K562 (cell line): Measurements from ENCODE around the gene SEC24A. TPM values are rescaled to one million over a fixed set of nuclear protein-coding genes. Genes with fewer than 3 reads are reported as not detected.

Experiments
- DDX20 ChIP-seq: fragments of 450-650 bp; IDR thresholded peaks from 2 replicates; pipeline ENCODE4 v1.6.1; 2016; ENCODE audit warnings: missing genetic modification characterization, low read depth, mild to moderate bottlenecking, missing compliant biosample characterization, moderate library complexity
- FOXA1 ChIP-seq: fragments of 450-650 bp; IDR thresholded peaks from 2 replicates; pipeline ENCODE4 v1.6.1; 2016; ENCODE audit warnings: mild to moderate bottlenecking, borderline replicate concordance
- HMG20A ChIP-seq: fragments of 450-650 bp; formaldehyde crosslinking; conservative IDR thresholded peaks from 2 replicates; pipeline ENCODE4 v1.4.0; 2020; ENCODE audit warnings: mild to moderate bottlenecking, mixed read lengths
- MEF2A ChIP-seq: IDR thresholded peaks from 2 replicates; pipeline ENCODE4 v1.6.1; 2011; ENCODE audit warnings: low read depth, mild to moderate bottlenecking, low read length, moderate library complexity; ENCODE audit not compliant: control insufficient read depth
- RBFOX2 ChIP-seq: fragments of 200-400 bp; formaldehyde crosslinking; IDR thresholded peaks from 2 replicates; pipeline ENCODE4 v1.6.1; 2017; ENCODE audit warnings: low read depth, mild to moderate bottlenecking, low read length, moderate library complexity
- ZNF143 ChIP-seq: sonication (generic); formaldehyde crosslinking; IDR thresholded peaks from 2 replicates; pipeline ENCODE4 v1.9.0; 2022; ENCODE audit warnings: mild to moderate bottlenecking, missing genetic modification reagents
- polyA plus RNA-seq, 8 experiments: library from polyadenylated mRNA; depleted of rRNA in 4 of 8; stranded (reverse) in 5 of 8; unstranded in 3 of 8; fragments of >200 nt; fragmentation: Nextera tagmentation in 2 of 8; fragmentation: Illumina TruSeq in 1 of 8; extraction: Ambion mirVana in 2 of 8; extraction: Trizol in 1 of 8; gene quantifications; 2 replicates each; pipeline versions ENCODE4 v1.2.1 to v1.2.3, GENCODE V29; 2011 to 2014; ENCODE audit warnings: inconsistent platforms in 1 of 8, missing spikeins in 1 of 8
- total RNA-seq, 7 experiments: library from RNA; depleted of rRNA in 6 of 7; stranded (reverse); fragments of >200 nt in 6 of 7; fragmentation: Illumina TruSeq in 2 of 7; extraction: Trizol in 2 of 7; gene quantifications; 2 replicates each; pipeline versions ENCODE4 v1.2.1 to v1.2.3, GENCODE V29; 2011 to 2021; ENCODE audit warnings: low replicate concordance in 1 of 7
- TF ChIP-seq, protein P1 (sequence below): IDR thresholded peaks from 2 replicates; pipeline ENCODE4 v1.6.1; 2016; ENCODE audit warnings: missing genetic modification characterization, missing compliant biosample characterization
- TF ChIP-seq, protein P2 (sequence below): fragments of 250-450 bp; sonication (Bioruptor Pico); IDR thresholded peaks from 2 replicates; pipeline ENCODE4 v1.5.1; 2021; ENCODE audit warnings: mild to moderate bottlenecking
- TF ChIP-seq, protein P3 (sequence below), 2 experiments: fragments of 450-650 bp; IDR thresholded peaks; 2 replicates each; pipeline ENCODE4 v1.6.1; 2016; ENCODE audit warnings: mild to moderate bottlenecking in 2 of 2, borderline replicate concordance in 1 of 2, low read depth in 1 of 2, moderate library complexity in 1 of 2
- TF ChIP-seq, protein P4 (sequence below): fragments of 450-650 bp; IDR thresholded peaks from 2 replicates; pipeline ENCODE4 v1.6.1; 2017; ENCODE audit warnings: antibody characterized with exemption, mild to moderate bottlenecking

The SEC24A gene
- total and polyA plus RNA-seq, 9 of the 15 experiments (the other 6 are each of a cell fraction or from before 2014, with no cell fraction given), result 7.9 to 36.5 (median 17.5) TPM

DNA sequence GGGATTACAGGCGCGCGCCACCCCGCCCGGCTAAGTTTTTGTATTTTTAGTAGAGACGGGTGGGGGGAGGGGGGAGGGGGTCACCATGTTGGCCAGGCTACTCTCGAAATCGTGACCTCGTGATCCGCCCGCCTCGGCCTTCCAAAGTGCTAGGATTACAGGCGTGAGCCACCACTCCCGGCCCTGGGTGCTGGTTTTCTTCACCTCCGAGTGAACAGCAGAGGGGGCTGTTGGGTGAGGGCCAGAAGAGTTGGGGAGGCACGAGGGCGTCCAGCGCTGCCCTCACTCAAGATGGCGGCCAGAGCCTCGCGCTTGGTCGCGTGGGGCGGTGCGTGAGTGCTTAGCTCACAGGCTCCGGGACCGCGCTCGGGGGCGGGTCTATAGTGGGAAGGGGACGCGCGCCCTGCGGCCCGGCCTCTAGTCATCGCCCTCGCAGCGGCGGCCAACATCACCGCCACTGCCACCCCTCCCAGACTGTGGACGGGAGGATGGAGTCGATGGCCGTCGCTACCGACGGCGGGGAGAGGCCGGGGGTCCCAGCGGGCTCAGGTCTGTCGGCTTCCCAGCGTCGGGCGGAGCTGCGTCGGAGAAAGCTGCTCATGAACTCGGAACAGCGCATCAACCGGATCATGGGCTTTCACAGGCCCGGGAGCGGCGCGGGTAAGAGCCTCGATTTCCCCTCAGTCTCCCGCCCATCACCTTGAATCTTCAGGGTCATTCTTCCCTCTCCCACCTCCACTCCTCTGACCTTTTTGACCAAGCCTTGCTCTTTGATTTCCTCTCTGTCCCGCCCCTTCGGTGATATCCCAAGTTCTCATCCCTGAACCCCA is 89.8 kb downstream of the SEC24A start, which contains the start of gene CAMLG (continued):
- TF ChIP-seq FOXA1 (no peak), HMG20A (no peak), ZNF143 (CRISPR knock-in tag) (no peak), DDX20 (no peak), RBFOX2 (peak; percentile 96), MEF2A (no peak)
- TF ChIP-seq, protein P1, sequence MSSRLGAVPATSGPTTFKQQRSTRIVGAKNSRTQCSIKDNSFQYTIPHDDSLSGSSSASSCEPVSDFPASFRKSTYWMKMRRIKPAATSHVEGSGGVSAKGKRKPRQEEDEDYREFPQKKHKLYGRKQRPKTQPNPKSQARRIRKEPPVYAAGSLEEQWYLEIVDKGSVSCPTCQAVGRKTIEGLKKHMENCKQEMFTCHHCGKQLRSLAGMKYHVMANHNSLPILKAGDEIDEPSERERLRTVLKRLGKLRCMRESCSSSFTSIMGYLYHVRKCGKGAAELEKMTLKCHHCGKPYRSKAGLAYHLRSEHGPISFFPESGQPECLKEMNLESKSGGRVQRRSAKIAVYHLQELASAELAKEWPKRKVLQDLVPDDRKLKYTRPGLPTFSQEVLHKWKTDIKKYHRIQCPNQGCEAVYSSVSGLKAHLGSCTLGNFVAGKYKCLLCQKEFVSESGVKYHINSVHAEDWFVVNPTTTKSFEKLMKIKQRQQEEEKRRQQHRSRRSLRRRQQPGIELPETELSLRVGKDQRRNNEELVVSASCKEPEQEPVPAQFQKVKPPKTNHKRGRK, result no peak
- TF ChIP-seq, protein P2, sequence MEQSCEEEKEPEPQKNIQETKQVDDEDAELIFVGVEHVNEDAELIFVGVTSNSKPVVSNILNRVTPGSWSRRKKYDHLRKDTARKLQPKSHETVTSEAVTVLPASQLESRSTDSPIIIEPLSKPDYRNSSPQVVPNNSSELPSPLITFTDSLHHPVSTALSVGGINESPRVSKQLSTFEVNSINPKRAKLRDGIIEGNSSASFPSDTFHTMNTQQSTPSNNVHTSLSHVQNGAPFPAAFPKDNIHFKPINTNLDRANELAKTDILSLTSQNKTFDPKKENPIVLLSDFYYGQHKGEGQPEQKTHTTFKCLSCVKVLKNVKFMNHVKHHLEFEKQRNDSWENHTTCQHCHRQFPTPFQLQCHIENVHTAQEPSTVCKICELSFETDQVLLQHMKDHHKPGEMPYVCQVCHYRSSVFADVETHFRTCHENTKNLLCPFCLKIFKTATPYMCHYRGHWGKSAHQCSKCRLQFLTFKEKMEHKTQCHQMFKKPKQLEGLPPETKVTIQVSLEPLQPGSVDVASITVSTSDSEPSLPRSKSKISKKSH, result no peak
- TF ChIP-seq, protein P3, sequence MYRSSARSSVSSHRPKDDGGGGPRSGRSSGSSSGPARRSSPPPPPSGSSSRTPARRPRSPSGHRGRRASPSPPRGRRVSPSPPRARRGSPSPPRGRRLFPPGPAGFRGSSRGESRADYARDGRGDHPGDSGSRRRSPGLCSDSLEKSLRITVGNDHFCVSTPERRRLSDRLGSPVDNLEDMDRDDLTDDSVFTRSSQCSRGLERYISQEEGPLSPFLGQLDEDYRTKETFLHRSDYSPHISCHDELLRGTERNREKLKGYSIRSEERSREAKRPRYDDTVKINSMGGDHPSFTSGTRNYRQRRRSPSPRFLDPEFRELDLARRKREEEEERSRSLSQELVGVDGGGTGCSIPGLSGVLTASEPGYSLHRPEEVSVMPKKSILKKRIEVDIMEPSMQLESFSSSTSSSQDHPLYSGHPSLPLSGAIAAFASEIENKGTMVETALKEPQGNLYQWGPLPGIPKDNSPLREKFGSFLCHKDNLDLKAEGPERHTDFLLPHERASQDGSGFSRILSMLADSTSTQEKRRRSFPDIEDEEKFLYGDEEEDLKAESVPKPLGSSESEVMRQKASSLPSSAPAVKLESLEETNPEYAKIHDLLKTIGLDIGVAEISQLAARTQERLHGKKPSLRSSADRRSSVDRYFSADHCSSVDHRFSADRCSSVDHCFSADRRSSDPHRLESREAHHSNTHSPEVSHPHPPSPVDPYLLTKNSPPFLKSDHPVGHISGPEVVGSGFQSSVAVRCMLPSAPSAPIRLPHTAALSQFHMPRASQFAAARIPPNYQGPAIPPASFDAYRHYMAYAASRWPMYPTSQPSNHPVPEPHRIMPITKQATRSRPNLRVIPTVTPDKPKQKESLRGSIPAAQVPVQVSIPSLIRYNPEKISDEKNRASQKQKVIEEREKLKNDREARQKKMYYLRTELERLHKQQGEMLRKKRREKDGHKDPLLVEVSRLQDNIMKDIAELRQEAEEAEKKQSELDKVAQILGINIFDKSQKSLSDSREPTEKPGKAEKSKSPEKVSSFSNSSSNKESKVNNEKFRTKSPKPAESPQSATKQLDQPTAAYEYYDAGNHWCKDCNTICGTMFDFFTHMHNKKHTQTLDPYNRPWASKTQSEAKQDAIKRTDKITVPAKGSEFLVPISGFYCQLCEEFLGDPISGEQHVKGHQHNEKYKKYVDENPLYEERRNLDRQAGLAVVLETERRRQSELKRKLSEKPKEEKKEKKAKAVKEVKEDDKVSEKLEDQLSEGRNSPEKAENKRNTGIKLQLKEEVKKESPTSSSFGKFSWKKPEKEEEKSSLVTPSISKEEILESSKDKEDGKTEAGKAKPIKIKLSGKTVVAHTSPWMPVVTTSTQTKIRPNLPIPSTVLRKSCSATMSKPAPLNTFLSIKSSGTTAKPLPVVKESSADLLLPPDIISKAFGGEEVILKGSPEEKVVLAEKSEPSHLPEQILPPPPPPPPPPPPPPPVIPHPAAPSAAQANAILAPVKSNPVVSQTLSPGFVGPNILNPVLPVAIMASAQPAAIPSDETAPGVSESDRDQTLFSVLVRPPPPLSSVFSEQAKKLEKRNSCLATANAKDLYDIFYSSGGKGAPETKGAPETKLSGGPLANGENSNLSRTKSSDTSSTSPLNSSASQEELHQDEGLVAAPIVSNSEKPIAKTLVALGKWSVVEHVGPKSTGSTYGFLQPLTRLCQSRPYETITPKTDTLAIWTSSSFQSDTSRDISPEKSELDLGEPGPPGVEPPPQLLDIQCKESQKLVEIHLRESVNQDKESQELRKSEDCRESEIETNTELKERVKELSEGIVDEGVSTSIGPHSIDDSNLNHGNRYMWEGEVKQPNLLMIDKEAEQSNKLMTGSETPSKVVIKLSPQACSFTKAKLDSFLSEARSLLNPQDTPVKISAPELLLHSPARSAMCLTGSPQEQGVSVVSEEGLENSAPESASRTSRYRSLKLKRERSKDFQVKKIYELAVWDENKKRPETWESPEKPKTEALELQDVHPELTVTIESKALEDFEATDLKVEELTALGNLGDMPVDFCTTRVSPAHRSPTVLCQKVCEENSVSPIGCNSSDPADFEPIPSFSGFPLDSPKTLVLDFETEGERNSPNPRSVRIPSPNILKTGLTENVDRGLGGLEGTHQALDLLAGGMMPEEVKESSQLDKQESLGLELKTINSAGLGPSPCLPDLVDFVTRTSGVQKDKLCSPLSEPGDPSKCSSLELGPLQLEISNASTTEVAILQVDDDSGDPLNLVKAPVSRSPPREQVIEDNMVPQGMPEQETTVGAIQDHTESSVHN (IDR thresholded peaks at IDR 0.05; ENCODE audit: borderline replicate concordance in 1 of 2, low read depth in 1 of 2), result no peak
- TF ChIP-seq, protein P4, sequence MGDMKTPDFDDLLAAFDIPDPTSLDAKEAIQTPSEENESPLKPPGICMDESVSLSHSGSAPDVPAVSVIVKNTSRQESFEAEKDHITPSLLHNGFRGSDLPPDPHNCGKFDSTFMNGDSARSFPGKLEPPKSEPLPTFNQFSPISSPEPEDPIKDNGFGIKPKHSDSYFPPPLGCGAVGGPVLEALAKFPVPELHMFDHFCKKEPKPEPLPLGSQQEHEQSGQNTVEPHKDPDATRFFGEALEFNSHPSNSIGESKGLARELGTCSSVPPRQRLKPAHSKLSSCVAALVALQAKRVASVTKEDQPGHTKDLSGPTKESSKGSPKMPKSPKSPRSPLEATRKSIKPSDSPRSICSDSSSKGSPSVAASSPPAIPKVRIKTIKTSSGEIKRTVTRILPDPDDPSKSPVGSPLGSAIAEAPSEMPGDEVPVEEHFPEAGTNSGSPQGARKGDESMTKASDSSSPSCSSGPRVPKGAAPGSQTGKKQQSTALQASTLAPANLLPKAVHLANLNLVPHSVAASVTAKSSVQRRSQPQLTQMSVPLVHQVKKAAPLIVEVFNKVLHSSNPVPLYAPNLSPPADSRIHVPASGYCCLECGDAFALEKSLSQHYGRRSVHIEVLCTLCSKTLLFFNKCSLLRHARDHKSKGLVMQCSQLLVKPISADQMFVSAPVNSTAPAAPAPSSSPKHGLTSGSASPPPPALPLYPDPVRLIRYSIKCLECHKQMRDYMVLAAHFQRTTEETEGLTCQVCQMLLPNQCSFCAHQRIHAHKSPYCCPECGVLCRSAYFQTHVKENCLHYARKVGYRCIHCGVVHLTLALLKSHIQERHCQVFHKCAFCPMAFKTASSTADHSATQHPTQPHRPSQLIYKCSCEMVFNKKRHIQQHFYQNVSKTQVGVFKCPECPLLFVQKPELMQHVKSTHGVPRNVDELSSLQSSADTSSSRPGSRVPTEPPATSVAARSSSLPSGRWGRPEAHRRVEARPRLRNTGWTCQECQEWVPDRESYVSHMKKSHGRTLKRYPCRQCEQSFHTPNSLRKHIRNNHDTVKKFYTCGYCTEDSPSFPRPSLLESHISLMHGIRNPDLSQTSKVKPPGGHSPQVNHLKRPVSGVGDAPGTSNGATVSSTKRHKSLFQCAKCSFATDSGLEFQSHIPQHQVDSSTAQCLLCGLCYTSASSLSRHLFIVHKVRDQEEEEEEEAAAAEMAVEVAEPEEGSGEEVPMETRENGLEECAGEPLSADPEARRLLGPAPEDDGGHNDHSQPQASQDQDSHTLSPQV, result peak; percentile 62
